ENCODE measurements around the gene FGFR2.

Gene FGFR2

DNA sequence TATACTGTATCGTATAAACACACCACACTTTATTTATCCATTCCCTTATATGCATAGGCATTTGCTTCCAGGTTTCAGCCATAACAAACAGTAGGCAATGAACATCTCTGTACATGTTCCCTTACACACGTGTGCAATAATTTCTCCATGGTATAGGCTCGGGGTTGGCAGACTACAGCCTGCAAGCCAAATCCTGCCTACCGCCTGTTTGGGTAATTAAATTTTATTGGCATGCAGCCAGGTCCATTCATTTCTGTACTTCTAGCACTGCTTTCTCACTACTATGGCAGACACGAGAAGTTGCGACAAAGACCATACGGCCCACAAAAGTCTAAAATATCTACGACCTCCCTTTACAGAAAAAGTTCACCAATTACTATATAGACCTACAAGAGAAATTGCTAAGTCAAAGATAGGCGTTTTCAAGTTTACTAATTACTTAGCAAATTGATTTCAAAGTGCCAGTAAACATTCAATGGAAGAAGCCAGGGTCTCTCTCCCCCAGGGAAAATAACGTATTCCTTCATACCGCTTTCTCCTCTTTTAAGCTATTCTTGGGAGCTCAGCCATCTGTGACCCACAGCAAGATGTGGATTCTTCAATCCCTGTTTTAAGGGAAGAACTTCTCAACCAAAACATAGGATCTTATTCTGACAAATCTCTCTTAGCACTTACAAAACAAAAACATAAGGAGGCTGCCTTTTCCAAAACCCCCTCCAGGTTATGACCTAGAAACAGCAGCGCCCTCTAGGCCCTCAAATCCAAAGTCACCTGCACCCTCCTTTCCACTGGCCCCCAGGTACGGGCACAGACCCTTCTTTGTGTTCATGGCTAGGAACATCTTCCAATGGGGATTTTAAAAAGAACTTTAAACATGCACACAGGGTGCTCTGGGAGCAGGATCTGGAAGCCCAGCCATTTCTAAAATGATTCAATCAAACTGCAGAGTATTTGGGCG lies 100.5 kb downstream of the FGFR2 start:
- TF ChIP-seq, protein P1, sequence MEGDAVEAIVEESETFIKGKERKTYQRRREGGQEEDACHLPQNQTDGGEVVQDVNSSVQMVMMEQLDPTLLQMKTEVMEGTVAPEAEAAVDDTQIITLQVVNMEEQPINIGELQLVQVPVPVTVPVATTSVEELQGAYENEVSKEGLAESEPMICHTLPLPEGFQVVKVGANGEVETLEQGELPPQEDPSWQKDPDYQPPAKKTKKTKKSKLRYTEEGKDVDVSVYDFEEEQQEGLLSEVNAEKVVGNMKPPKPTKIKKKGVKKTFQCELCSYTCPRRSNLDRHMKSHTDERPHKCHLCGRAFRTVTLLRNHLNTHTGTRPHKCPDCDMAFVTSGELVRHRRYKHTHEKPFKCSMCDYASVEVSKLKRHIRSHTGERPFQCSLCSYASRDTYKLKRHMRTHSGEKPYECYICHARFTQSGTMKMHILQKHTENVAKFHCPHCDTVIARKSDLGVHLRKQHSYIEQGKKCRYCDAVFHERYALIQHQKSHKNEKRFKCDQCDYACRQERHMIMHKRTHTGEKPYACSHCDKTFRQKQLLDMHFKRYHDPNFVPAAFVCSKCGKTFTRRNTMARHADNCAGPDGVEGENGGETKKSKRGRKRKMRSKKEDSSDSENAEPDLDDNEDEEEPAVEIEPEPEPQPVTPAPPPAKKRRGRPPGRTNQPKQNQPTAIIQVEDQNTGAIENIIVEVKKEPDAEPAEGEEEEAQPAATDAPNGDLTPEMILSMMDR (IDR thresholded peaks at IDR 0.05; ENCODE audit: low read depth, low read length, missing control alignments): no peak
- DNase-seq: no peak
- Histone ChIP-seq H3K27me3 (replicated peaks) (no peaks in the 10 kb centered on the region), H3K27ac (no peak overlapping the region), H3K4me3 (ENCODE audit: low read depth, low read length) (no peak overlapping the region), H3K36me3 (replicated peaks) (no peaks in the 10 kb centered on the region)
- in situ Hi-C loops (cut with HindIII; ENCODE audit: low pct_ligation_motif_present, low sequenced_read_pairs): no loop called here

DNA sequence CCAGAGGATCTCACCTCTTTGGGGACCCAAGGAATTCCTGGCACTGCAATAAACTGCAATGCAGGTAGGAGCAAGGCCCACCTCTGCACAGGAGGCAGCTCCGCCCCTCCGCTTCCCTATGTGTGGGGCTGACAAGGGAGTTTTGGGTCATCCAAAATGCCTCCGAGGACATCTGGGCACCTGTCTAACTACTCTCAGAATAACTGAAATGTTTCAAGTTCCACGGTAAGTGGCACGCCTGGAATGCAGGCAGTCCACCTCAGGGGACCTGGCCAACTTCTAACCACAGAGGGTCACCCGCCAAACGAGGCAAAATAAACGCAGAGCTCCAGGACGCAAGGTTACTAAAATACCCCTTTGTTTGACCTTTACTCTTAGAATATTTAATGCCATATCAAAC lies 102.5 kb downstream of the FGFR2 start:
- H3K4me3 ChIP-seq (ENCODE audit: low read depth, low read length): no peak overlapping the region
- no peaks in the 10 kb centered on the region for H3K27me3 ChIP-seq (replicated peaks)
- in situ Hi-C loops (cut with HindIII; ENCODE audit: low pct_ligation_motif_present, low sequenced_read_pairs): no loop called here
- no peak for DNase-seq
- H3K27ac ChIP-seq: no peak overlapping the region
- no peaks in the 10 kb centered on the region for H3K36me3 ChIP-seq (replicated peaks)
- TF ChIP-seq, protein P1 (IDR thresholded peaks at IDR 0.05; ENCODE audit: low read depth, low read length, missing control alignments): no peak

DNA sequence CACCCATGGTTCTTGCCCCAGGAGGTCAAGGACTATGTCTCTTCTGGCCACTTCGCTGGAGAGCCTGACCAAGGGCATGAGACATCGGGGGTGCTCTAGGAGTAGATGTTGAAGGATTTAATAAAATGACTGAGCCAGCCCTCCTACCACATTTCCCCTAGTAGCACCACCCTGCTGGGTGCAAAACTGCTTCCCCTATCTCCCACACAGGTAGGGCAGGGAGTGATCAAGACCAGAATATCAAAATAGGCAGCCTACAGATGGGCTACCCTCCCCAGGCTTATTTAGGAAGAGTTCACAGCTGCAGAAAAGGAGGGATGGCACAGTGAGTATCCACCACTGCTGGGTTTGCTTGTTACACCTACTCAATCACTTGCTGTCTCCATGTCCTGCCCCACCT lies 103.9 kb downstream of the FGFR2 start:
- Histone ChIP-seq H3K36me3 (replicated peaks) (no peaks in the 10 kb centered on the region), H3K4me3 (ENCODE audit: low read depth, low read length) (no peak overlapping the region), H3K27ac (no peak overlapping the region), H3K27me3 (replicated peaks) (no peaks in the 10 kb centered on the region)
- no peak for DNase-seq
- TF ChIP-seq, protein P1 (IDR thresholded peaks at IDR 0.05; ENCODE audit: low read depth, low read length, missing control alignments): no peak
- in situ Hi-C loops (cut with HindIII; ENCODE audit: low pct_ligation_motif_present, low sequenced_read_pairs): no loop called here

DNA sequence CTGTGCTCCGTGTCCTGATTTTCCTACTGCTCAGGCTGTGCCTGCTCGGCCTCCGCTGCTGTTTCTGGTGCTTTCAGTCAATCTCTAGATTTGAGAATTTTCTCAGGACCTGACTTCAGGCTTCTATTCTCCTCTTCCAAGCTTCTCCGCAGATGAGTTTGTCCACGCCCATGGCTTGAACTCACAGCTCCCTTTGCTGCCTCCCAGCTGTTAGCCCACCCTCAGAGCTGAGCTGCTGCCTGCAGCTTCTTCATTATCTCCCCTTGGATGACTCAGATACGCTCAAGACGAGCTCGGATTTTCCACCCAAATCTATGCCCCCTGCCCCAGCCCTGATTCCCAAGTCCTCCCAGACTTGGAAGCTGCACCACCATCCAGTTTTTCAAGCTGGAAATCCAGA lies 104.7 kb downstream of the FGFR2 start:
- no peaks in the 10 kb centered on the region for H3K27me3 ChIP-seq (replicated peaks)
- TF ChIP-seq, protein P1 (IDR thresholded peaks at IDR 0.05; ENCODE audit: low read depth, low read length, missing control alignments): no peak
- no peak for DNase-seq
- H3K36me3 ChIP-seq (replicated peaks): no peaks in the 10 kb centered on the region
- no peak overlapping the region for H3K4me3 ChIP-seq (ENCODE audit: low read depth, low read length)
- H3K27ac ChIP-seq: no peak overlapping the region
- in situ Hi-C loops (cut with HindIII; ENCODE audit: low pct_ligation_motif_present, low sequenced_read_pairs): no loop called here

DNA sequence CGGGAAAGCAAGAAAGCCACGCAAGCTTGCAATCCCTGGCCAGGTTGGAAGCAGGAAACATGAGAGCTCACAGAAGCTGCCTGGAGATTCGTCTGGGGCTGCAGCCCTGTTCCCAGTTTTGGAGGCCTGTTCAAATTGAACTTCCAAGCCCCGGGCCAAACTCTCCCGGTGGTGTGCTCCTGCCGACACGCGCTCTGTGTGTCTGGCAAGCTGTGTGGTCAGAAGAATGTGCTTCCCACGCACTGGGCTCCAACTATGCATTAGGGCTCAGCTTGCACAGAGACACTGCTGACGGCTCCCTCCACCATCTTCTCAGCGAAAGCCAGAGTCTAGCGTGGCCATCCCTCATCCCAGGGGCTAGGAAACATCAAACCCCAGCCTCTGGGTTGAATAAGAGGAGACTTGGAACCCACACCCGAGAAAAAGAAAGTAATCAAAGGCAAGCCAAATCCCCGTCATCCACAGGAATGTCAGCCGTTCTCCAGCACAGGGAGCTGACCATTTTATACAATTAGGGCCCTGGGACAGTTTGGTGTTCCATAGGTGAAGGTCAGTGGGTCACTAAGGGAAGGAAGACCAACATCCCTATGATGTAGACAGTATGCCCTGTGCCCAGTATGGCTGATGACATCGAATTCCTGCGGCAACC lies 107.2 kb downstream of the FGFR2 start:
- Histone ChIP-seq H3K36me3 (replicated peaks) (no peaks in the 10 kb centered on the region), H3K27me3 (replicated peaks) (no peaks in the 10 kb centered on the region), H3K27ac (no peak overlapping the region), H3K4me3 (ENCODE audit: low read depth, low read length) (no peak overlapping the region)
- no peak for DNase-seq
- in situ Hi-C loops (cut with HindIII; ENCODE audit: low pct_ligation_motif_present, low sequenced_read_pairs): no loop called here
- TF ChIP-seq, protein P1 (IDR thresholded peaks at IDR 0.05; ENCODE audit: low read depth, low read length, missing control alignments): no peak
